A673 (cell line): ENCODE data around the gene AVP.

ENCODE experiments used
- CTCF ChIP-seq: fragments of 300-800, 200-600 bp; sonication (generic); conservative IDR thresholded peaks from 2 replicates; pipeline ENCODE4 v1.5.1; 2017; ENCODE audit warnings: low read depth, mild to moderate bottlenecking, antibody characterized with exemption, low read length, moderate library complexity, mixed read lengths
- EZH2 ChIP-seq: fragments of 200-600 bp; sonication (generic); IDR thresholded peaks from 2 replicates; pipeline ENCODE4 v1.6.1; 2017; ENCODE audit warnings: borderline replicate concordance, low read depth, mild to moderate bottlenecking, mixed read lengths, antibody characterized with exemption, low read length; ENCODE audit not compliant: poor library complexity, severe bottlenecking

GRCh38 chr20:3121955-3122610 is 37.6 kb upstream of the AVP start:
- TF ChIP-seq CTCF, result no peak
- no peak for TF ChIP-seq EZH2
